ENCODE data around the gene TNIK. TPM values are rescaled to one million over a fixed set of nuclear protein-coding genes. Genes with fewer than 3 reads are reported as not detected.

The TNIK gene
- total RNA-seq, 4 donors from 2014 or later: 32.9 to 41.7 (median 38.0) TPM

- ATAC-seq: no peak
- Histone ChIP-seq H3K4me3 (no peak overlapping the region), H3K27me3 (no peaks in the 10 kb centered on the region), H3K4me1 (peaks cover 0 to 46% (median 5%) of the 10 kb centered on the region in 3 donors), H3K36me3 (no peaks in the 10 kb centered on the region), H3K27ac (no peak overlapping the region), H3K9me3 (no peaks in the 10 kb centered on the region)
- 88% methylated on average over 2 of the region's 2 CpGs for WGBS, 2 donors (ENCODE audit: low coverage in 1 of 2)
- TF ChIP-seq POLR2A (IDR thresholded peaks at IDR 0.05): no peak
- no peak for TF ChIP-seq POLR2AphosphoS5 (IDR thresholded peaks at IDR 0.05)
- no peak for TF ChIP-seq CTCF (IDR thresholded peaks at IDR 0.05)
- no peak for TF ChIP-seq EP300 (IDR thresholded peaks at IDR 0.05)
Measured at GRCh38 chr3:171415070-171415469, 45.1 kb downstream of the TNIK start.

DNA sequence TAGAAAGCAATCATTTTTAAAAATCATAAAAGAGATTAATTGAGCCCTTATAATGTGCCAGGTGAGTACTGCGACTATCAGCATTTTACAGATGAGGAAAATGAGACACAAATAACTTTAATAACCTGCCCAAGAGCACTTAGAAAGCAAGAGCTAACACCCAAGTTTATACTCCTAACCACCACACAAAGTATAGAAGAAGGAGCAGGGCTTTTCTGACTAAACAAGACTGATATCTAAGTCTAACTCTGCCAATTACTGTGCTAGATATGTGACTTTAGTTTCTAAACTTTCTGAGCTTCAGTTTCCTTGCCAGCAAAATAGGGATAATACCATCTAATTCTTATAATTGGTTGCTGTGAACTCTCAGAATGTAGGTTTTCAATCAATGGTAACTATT, 47.7 kb downstream of the TNIK start:
- H3K9me3 ChIP-seq: no peaks in the 10 kb centered on the region
- H3K27ac ChIP-seq: no peak overlapping the region
- H3K4me1 ChIP-seq: peaks cover 0 to 42% (median 5%) of the 10 kb centered on the region in 3 donors
- no peak for ATAC-seq
- no peak overlapping the region for H3K4me3 ChIP-seq
- H3K36me3 ChIP-seq: no peaks in the 10 kb centered on the region
- WGBS, 2 donors (ENCODE audit: low coverage in 1 of 2): 50 to 93% methylated on average over 1 of the region's 1 CpG
- H3K27me3 ChIP-seq: no peaks in the 10 kb centered on the region
- TF ChIP-seq CTCF (IDR thresholded peaks at IDR 0.05) (no peak), EP300 (IDR thresholded peaks at IDR 0.05) (no peak), POLR2A (IDR thresholded peaks at IDR 0.05) (no peak), POLR2AphosphoS5 (IDR thresholded peaks at IDR 0.05) (no peak)

DNA sequence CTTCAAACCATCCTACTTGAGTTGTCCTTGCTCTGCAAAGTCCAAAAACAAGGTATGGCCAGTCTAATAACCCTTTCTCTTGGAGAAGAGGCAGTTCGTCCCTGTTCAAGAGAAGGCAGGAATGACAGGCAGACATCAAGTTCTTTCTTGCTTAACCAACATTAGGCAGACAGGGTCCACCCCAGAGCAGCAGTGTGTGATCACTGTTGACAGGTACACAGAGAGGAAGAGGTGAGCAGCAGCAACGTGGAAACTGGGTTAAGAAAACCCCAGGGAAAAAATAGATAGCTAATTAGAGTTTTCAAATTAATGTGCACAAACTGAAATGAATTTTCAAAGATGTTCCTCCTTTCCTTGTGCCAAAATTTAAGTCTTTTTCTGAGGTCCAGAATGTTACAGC, 48.2 kb downstream of the TNIK start:
- H3K9me3 ChIP-seq: no peaks in the 10 kb centered on the region
- WGBS, 2 donors (ENCODE audit: low coverage in 1 of 2): 73% methylated on average over 2 of the region's 2 CpGs; no CpG with 5 or more reads in 1 of the 2 donors
- no peaks in the 10 kb centered on the region for H3K27me3 ChIP-seq
- ATAC-seq: no peak
- no peak overlapping the region for H3K4me3 ChIP-seq
- peaks cover 0 to 38% (median 5%) of the 10 kb centered on the region in 3 donors for H3K4me1 ChIP-seq
- no peak overlapping the region for H3K27ac ChIP-seq
- TF ChIP-seq CTCF (IDR thresholded peaks at IDR 0.05) (no peak), POLR2A (IDR thresholded peaks at IDR 0.05) (no peak), POLR2AphosphoS5 (IDR thresholded peaks at IDR 0.05) (no peak), EP300 (IDR thresholded peaks at IDR 0.05) (no peak)
- H3K36me3 ChIP-seq: no peaks in the 10 kb centered on the region

DNA sequence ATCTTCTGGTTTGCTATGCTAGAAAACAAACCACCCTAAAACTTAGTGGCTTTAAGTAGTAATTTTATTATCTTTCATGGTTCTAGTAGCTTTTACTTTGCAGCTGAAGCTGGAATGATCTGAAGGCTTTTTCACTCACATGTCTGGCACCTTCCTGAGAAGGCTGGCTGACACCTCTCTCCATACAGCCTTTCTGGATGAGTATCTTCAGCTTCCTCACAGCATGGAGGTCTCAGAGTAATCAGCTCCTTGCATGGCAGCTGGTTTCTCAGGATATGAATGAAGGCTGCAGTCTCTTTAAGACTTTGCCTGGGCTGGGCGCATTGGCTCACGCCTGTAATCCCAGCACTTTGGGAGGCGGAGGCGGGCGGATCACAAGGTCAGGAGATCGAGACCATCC, 50.0 kb downstream of the TNIK start:
- Histone ChIP-seq H3K27ac (no peak overlapping the region), H3K4me3 (no peak overlapping the region), H3K27me3 (no peaks in the 10 kb centered on the region), H3K9me3 (no peaks in the 10 kb centered on the region), H3K4me1 (peaks cover 0 to 32% (median 0%) of the 10 kb centered on the region in 3 donors), H3K36me3 (no peaks in the 10 kb centered on the region)
- no peak for ATAC-seq
- TF ChIP-seq POLR2A (IDR thresholded peaks at IDR 0.05) (no peak), POLR2AphosphoS5 (IDR thresholded peaks at IDR 0.05) (no peak), EP300 (IDR thresholded peaks at IDR 0.05) (no peak), CTCF (IDR thresholded peaks at IDR 0.05) (no peak)
- 100% methylated on average over 2 of the region's 6 CpGs; no CpG with 5 or more reads in 1 of the 2 donors for WGBS, 2 donors (ENCODE audit: low coverage in 1 of 2)

DNA sequence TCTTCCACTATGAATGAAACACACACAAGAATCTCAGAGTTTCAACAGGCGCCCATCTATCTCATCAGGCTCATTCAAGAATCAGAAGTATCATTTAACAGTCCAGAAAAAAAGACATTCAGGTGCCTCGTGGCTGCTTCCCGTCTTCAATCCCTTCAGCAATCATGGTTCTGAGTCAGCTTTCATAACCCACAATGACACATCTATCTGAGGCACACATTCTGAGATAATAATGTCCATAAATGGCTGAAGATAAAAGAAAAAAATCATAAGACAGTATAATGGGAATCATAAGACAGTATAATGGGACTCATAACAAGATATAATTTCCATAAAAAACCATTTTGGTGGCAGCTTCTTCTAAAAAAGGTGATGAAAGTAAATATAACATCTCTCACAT, 52.4 kb downstream of the TNIK start:
- no peak for TF ChIP-seq EP300 (IDR thresholded peaks at IDR 0.05)
- TF ChIP-seq CTCF (IDR thresholded peaks at IDR 0.05): no peak
- no peak for TF ChIP-seq POLR2A (IDR thresholded peaks at IDR 0.05)
- no peak for TF ChIP-seq POLR2AphosphoS5 (IDR thresholded peaks at IDR 0.05)
- WGBS, 2 donors (ENCODE audit: low coverage in 1 of 2): 53 to 84% methylated on average over 3 of the region's 3 CpGs
- ATAC-seq: no peak
- Histone ChIP-seq H3K4me1 (peaks cover 0 to 37% (median 9%) of the 10 kb centered on the region in 3 donors), H3K27me3 (no peaks in the 10 kb centered on the region), H3K4me3 (no peak overlapping the region), H3K36me3 (no peaks in the 10 kb centered on the region), H3K9me3 (no peaks in the 10 kb centered on the region), H3K27ac (no peak overlapping the region)

Measured in gastroesophageal sphincter (tissue), 4 donors.